Fibroblast of lung (primary cell): ENCODE results near the gene MAP7D2. TPM values are rescaled to one million over a fixed set of nuclear protein-coding genes. Genes with fewer than 3 reads are reported as not detected.

Experiments used
- DNase-seq, 2 donors: peaks; one replicate each; pipeline versions ENCODE4 v3.0.0 to v3.0.0-alpha.2; 2010; ENCODE audit warnings: low read depth in 2 of 2
- H2AFZ ChIP-seq: 2 replicates; pipeline ENCODE4 v1.5.1; 2012; ENCODE audit warnings: low read length, control low read depth, inconsistent platforms
- H3K27ac ChIP-seq: 2 replicates; pipeline ENCODE4 v1.5.1; 2011; ENCODE audit warnings: low read length, control low read depth; ENCODE audit not compliant: insufficient read depth
- H3K27me3 ChIP-seq: 2 replicates; pipeline ENCODE4 v1.5.1; 2011; ENCODE audit warnings: mild to moderate bottlenecking, low read length; ENCODE audit not compliant: control insufficient read depth, insufficient read depth
- H3K36me3 ChIP-seq: 2 replicates; pipeline ENCODE4 v1.5.1; 2011; ENCODE audit warnings: low read length; ENCODE audit not compliant: control insufficient read depth, insufficient read depth
- H3K4me1 ChIP-seq: 2 replicates; pipeline ENCODE4 v1.5.1; 2011; ENCODE audit warnings: low read length; ENCODE audit not compliant: control insufficient read depth, insufficient read depth; ENCODE audit errors: extremely low read depth
- H3K4me2 ChIP-seq: 2 replicates; pipeline ENCODE4 v1.5.1; 2011; ENCODE audit warnings: low read length, control low read depth; ENCODE audit not compliant: insufficient read depth; ENCODE audit errors: extremely low read depth
- H3K4me3 ChIP-seq, 4 experiments: fragments of 200-600 bp in 1 of 4; sonication (generic) in 1 of 4; replicated peaks in 1 of 4; 2 replicates each; pipeline ENCODE4 v1.5.1; 2011 to 2016; ENCODE audit warnings: low read length in 4 of 4, low read depth in 3 of 4, mild to moderate bottlenecking in 3 of 4, control low read depth in 2 of 4, inconsistent platforms in 1 of 4, mixed read lengths in 1 of 4; ENCODE audit not compliant: insufficient read depth in 1 of 4; ENCODE audit errors: control extremely low read depth in 1 of 4
- H3K79me2 ChIP-seq: 2 replicates; pipeline ENCODE4 v1.5.1; 2012; ENCODE audit warnings: mild to moderate bottlenecking, low read length, inconsistent platforms; ENCODE audit not compliant: control insufficient read depth, insufficient read depth
- H3K9ac ChIP-seq: 2 replicates; pipeline ENCODE4 v1.5.1; 2011; ENCODE audit warnings: mild to moderate bottlenecking, low read length, control low read depth; ENCODE audit not compliant: insufficient read depth
- H3K9me3 ChIP-seq: 2 replicates; pipeline ENCODE4 v1.5.1; 2012; ENCODE audit warnings: low read depth, low read length; ENCODE audit not compliant: control insufficient read depth, insufficient read depth
- H4K20me1 ChIP-seq: 2 replicates; pipeline ENCODE4 v1.5.1; 2011; ENCODE audit warnings: low read length; ENCODE audit not compliant: control insufficient read depth, insufficient read depth; ENCODE audit errors: extremely low read depth
- EZH2 ChIP-seq: IDR thresholded peaks from 2 replicates; pipeline ENCODE4 v1.5.1; 2012; ENCODE audit warnings: low read length, control low read depth, mild to moderate bottlenecking; ENCODE audit errors: missing control alignments
- polyA plus RNA-seq, 2 donors: library from polyadenylated mRNA; depleted of rRNA in 1 of 2; stranded (reverse) in 1 of 2; unstranded in 1 of 2; fragments of >200 nt; gene quantifications; 2 replicates each; pipeline ENCODE4 v1.2.1, GENCODE V29; 2011 to 2012; ENCODE audit warnings: missing spikeins in 1 of 2
- total RNA-seq: library from RNA; depleted of rRNA; stranded (reverse); fragments of >200 nt; gene quantifications from 2 replicates; pipeline ENCODE4 v1.2.1, GENCODE V29; 2014
- TF ChIP-seq, protein P1 (sequence below), 2 donors: IDR thresholded peaks in 1 of 2; conservative IDR thresholded peaks in 1 of 2; 1 replicate in 1 of 2; 2 replicates in 1 of 2; pipeline ENCODE4 v1.5.1; 2011 to 2012; ENCODE audit warnings: low read length in 2 of 2, control low read depth in 1 of 2, inconsistent platforms in 1 of 2, low read depth in 1 of 2, mild to moderate bottlenecking in 1 of 2

MAP7D2 gene
- total and polyA plus RNA-seq, 2 donors (not counting 1 experiment from before 2014, with no cell fraction given) = under 0.01 to 0.26 TPM

DNA sequence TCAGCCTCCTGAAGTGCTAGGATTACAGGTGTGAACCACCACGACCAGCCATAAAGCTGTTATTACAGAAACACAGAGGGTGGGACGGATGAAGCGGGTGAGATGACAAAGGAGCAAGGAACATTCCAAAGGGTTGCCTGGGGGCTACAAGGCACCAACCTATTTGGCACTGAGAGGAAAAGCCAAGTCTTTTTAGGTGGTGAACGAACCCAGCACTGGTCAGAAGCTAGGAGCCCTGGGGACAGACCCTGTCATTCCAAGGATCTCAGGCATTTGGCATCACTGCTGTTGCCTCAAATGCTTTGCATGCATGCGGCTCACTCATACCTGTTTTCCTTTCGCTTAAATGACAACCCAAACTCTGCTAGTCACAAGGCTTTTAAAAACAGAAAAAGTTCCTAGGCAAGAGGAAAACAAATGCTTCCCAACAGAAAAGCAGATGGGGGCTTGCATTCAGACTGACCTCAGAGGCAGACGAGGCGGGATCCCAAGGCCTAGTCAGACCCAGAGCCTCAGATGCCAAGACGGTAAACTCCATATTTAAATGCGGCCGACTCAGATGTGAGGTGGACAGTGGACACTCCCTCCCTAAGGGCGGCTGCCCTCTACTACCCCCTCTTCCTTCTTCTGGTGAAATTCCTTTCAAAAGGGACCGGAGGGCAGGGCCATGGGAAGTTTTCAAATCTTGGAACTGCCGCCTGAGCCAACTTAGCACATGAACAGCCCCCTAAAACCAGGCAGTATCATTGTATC, 4.5 kb downstream of the MAP7D2 start:
- Histone ChIP-seq H3K9me3 (no peaks in the 10 kb centered on the region), H2AFZ (no peak overlapping the region), H3K27me3 (peaks cover 2% of the 10 kb centered on the region), H3K36me3 (no peaks in the 10 kb centered on the region), H3K9ac (no peak overlapping the region), H4K20me1 (no peaks in the 10 kb centered on the region), H3K4me1 (no peaks in the 10 kb centered on the region), H3K79me2 (no peaks in the 10 kb centered on the region), H3K4me3 (no peak overlapping the region), H3K4me2 (no peak overlapping the region), H3K27ac (no peak overlapping the region)
- DNase-seq = no peak
- no peak for TF ChIP-seq EZH2

DNA sequence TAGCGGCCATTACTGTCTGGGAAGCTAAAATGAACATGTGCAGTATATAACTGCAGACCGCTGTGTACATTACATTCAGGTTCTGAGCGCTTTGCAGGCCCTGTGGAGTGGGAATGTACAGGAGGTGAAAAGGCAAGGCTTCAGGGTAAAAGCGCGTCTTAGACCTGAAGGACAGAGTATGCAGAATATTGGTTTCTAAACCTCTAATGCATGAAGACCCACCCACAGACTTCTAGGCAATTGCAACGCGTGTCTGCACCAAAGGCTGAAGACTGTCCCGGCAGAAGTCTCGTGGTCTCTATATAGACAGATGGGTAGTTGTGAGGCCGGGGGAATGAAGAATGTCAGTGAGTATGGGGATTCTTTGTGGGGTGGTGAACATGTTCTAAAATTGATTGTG, 5.4 kb downstream of the MAP7D2 start:
- H3K4me3 ChIP-seq = no peak overlapping the region
- H3K9me3 ChIP-seq = no peaks in the 10 kb centered on the region
- H3K4me2 ChIP-seq = no peak overlapping the region
- no peaks in the 10 kb centered on the region for H3K36me3 ChIP-seq
- no peaks in the 10 kb centered on the region for H3K27me3 ChIP-seq
- H3K79me2 ChIP-seq = no peaks in the 10 kb centered on the region
- no peak for DNase-seq
- no peak overlapping the region for H2AFZ ChIP-seq
- H3K9ac ChIP-seq = no peak overlapping the region
- H4K20me1 ChIP-seq = no peaks in the 10 kb centered on the region
- H3K4me1 ChIP-seq = no peaks in the 10 kb centered on the region
- no peak for TF ChIP-seq EZH2
- TF ChIP-seq, protein P1, sequence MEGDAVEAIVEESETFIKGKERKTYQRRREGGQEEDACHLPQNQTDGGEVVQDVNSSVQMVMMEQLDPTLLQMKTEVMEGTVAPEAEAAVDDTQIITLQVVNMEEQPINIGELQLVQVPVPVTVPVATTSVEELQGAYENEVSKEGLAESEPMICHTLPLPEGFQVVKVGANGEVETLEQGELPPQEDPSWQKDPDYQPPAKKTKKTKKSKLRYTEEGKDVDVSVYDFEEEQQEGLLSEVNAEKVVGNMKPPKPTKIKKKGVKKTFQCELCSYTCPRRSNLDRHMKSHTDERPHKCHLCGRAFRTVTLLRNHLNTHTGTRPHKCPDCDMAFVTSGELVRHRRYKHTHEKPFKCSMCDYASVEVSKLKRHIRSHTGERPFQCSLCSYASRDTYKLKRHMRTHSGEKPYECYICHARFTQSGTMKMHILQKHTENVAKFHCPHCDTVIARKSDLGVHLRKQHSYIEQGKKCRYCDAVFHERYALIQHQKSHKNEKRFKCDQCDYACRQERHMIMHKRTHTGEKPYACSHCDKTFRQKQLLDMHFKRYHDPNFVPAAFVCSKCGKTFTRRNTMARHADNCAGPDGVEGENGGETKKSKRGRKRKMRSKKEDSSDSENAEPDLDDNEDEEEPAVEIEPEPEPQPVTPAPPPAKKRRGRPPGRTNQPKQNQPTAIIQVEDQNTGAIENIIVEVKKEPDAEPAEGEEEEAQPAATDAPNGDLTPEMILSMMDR (conservative IDR thresholded peaks at IDR 0.05 in 1 of 2, IDR thresholded peaks at IDR 0.05 in 1 of 2; ENCODE audit: low read depth in 1 of 2, low read length in 2 of 2) = no peak
- no peak overlapping the region for H3K27ac ChIP-seq

GRCh38 chrX:20101934-20102581, 14.6 kb downstream of the MAP7D2 start:
- Histone ChIP-seq H2AFZ (no peak overlapping the region), H3K4me1 (no peaks in the 10 kb centered on the region), H3K36me3 (no peaks in the 10 kb centered on the region), H4K20me1 (no peaks in the 10 kb centered on the region), H3K4me2 (no peak overlapping the region), H3K9ac (no peak overlapping the region), H3K27me3 (peaks cover 4% of the 10 kb centered on the region), H3K27ac (no peak overlapping the region), H3K79me2 (no peaks in the 10 kb centered on the region), H3K9me3 (no peaks in the 10 kb centered on the region), H3K4me3 (no peak overlapping the region)
- no peak for TF ChIP-seq EZH2
- TF ChIP-seq, protein P1 (conservative IDR thresholded peaks at IDR 0.05 in 1 of 2, IDR thresholded peaks at IDR 0.05 in 1 of 2; ENCODE audit: low read depth in 1 of 2, low read length in 2 of 2) = no peak
- no peak for DNase-seq
